GM12873 (cell line): ENCODE data around the gene KLHL29.

Experiments used
- CTCF ChIP-seq: IDR thresholded peaks from 2 replicates; pipeline ENCODE4 v1.5.1; 2012; ENCODE audit warnings: low read depth, mild to moderate bottlenecking, moderate library complexity, low read length, control low read depth; ENCODE audit not compliant: insufficient read depth; ENCODE audit errors: missing control alignments

The KLHL29 gene

GRCh38 chr2:23528690-23529089, 143.7 kb downstream of the KLHL29 start:
- TF ChIP-seq CTCF, result no peak

GRCh38 chr2:23529659-23530058, 144.7 kb downstream of the KLHL29 start:
- TF ChIP-seq CTCF, result no peak

GRCh38 chr2:23530206-23530908, 145.4 kb downstream of the KLHL29 start:
- no peak for TF ChIP-seq CTCF

- no peak for TF ChIP-seq CTCF
Observed at GRCh38 chr2:23530909-23531276, 145.9 kb downstream of the KLHL29 start.

GRCh38 chr2:23531280-23531679, 146.3 kb downstream of the KLHL29 start:
- TF ChIP-seq CTCF, result no peak

- TF ChIP-seq CTCF, result no peak
Observed at GRCh38 chr2:23531881-23532280, 146.9 kb downstream of the KLHL29 start.

- peak; percentile 27 for TF ChIP-seq CTCF
Observed at GRCh38 chr2:23532391-23533337, 147.7 kb downstream of the KLHL29 start.
